K562 (cell line): ENCODE data around the gene MLC1. TPM values are rescaled to one million over a fixed set of nuclear protein-coding genes. Genes with fewer than 3 reads are reported as not detected.

Experiments used
- ATAC-seq: fragments of 200-7000 bp; cut with Tn5 transposase; 3 replicates; pipeline ENCODE4 v1.9.1; 2020; ENCODE audit warnings: moderate library complexity
- BruUV-seq: library from RNA; stranded (reverse); fragments of 400-500 nt; replicated peaks from 2 replicates; lab custom pipeline; 2021; lab: Mats Ljungman, UMichigan
- CTCF ChIA-PET: fragments of 300-600 bp; formaldehyde crosslinking; extraction: SDS; loops from one replicate; lab custom pipeline; 2021; ENCODE audit warnings: low intra/inter-chr PET ratio; lab: Yijun Ruan, JAX
- POLR2A ChIA-PET: fragments of 300-600, 350-650 bp; sonication (Branson Sonifier 250); formaldehyde crosslinking; extraction: SDS; loops from one replicate; lab custom pipeline; 2021; ENCODE audit warnings: antibody characterized with exemption, inconsistent platforms; lab: Yijun Ruan, JAX
- DNase-seq, 4 experiments: peaks; one replicate each; pipeline versions ENCODE4 v3.0.0 to v3.0.0-alpha.2; 2011 to 2018; ENCODE audit warnings: low spot score in 3 of 4, mixed read lengths in 3 of 4; ENCODE audit errors: extremely low read depth in 1 of 4
- FAIRE-seq: peaks from 2 replicates; lab custom pipeline; 2011; peaks lifted over from hg19 to GRCh38; lab: Jason Lieb, UNC
- H2AFZ ChIP-seq: 2 replicates; pipeline ENCODE4 v1.6.0; 2011; ENCODE audit warnings: low read depth, low read length, control low read depth, inconsistent platforms
- H3K27ac ChIP-seq: fragments of 200-600 bp; 3 replicates; pipeline ENCODE4 v1.8.0; 2011; ENCODE audit warnings: low read depth, mild to moderate bottlenecking, control low read depth, inconsistent platforms, low read length, moderate library complexity, mixed read lengths; ENCODE audit errors: extremely low read depth
- H3K27me3 ChIP-seq, 2 experiments: fragments of 300-600 bp in 1 of 2; 2 replicates in 1 of 2; 3 replicates in 1 of 2; pipeline versions ENCODE4 v1.6.0 to v1.8.0; 2011; ENCODE audit warnings: inconsistent platforms in 2 of 2, low read length in 2 of 2, mild to moderate bottlenecking in 1 of 2, mixed read lengths in 1 of 2, moderate library complexity in 1 of 2; ENCODE audit not compliant: control insufficient read depth in 2 of 2, insufficient read depth in 2 of 2
- H3K36me3 ChIP-seq: fragments of 300-600 bp; 3 replicates; pipeline ENCODE4 v1.8.0; 2011; ENCODE audit warnings: mild to moderate bottlenecking, low read length, inconsistent platforms; ENCODE audit not compliant: control insufficient read depth, insufficient read depth
- H3K4me1 ChIP-seq, 2 experiments: fragments of 200-600 bp in 1 of 2; replicated peaks in 1 of 2; 2 replicates in 1 of 2; 3 replicates in 1 of 2; pipeline versions ENCODE4 v1.5.1 to v1.8.0; 2011; ENCODE audit warnings: inconsistent platforms in 2 of 2, low read length in 2 of 2, mild to moderate bottlenecking in 1 of 2, mixed read lengths in 1 of 2, moderate library complexity in 1 of 2; ENCODE audit not compliant: control insufficient read depth in 2 of 2, insufficient read depth in 2 of 2
- H3K4me2 ChIP-seq: 2 replicates; pipeline ENCODE4 v1.6.1; 2011; ENCODE audit warnings: low read length, control low read depth, inconsistent platforms, mixed read lengths; ENCODE audit not compliant: insufficient read depth
- H3K4me3 ChIP-seq: fragments of 200-600 bp; sonication (generic), shearing (Covaris generic); 2 replicates; pipeline ENCODE4 v1.5.1; 2016; ENCODE audit warnings: control low read depth, inconsistent platforms
- H3K79me2 ChIP-seq: fragments of 200-600 bp; 3 replicates; pipeline ENCODE4 v1.8.0; 2011; ENCODE audit warnings: low read length, inconsistent platforms; ENCODE audit not compliant: control insufficient read depth, insufficient read depth
- H3K9ac ChIP-seq, 2 experiments: 2 replicates each; pipeline versions ENCODE4 v1.6.0 to v1.6.1; 2011; ENCODE audit warnings: low read depth in 2 of 2, low read length in 2 of 2, control low read depth in 1 of 2, inconsistent platforms in 1 of 2, mild to moderate bottlenecking in 1 of 2, mixed read lengths in 1 of 2; ENCODE audit not compliant: insufficient read depth in 1 of 2
- H3K9me1 ChIP-seq: one replicate; pipeline ENCODE4 v1.6.0; 2011; ENCODE audit warnings: inconsistent platforms, mild to moderate bottlenecking, low read length, moderate library complexity; ENCODE audit not compliant: control insufficient read depth, insufficient read depth
- H3K9me3 ChIP-seq: replicated peaks from 2 replicates; pipeline ENCODE4 v1.5.1; 2011; ENCODE audit warnings: low read depth, low read length, inconsistent platforms; ENCODE audit not compliant: control insufficient read depth, insufficient read depth
- H4K20me1 ChIP-seq: replicated peaks from 2 replicates; pipeline ENCODE4 v1.6.1; 2011; ENCODE audit warnings: low read length, inconsistent platforms, mixed read lengths; ENCODE audit not compliant: control insufficient read depth, insufficient read depth
- ARID4B ChIP-seq: sonication (generic); formaldehyde crosslinking; IDR thresholded peaks from 2 replicates; pipeline ENCODE4 v1.8.0; 2022; ENCODE audit warnings: mild to moderate bottlenecking, missing genetic modification reagents
- HDAC1 ChIP-seq, 2 experiments: fragments of 450-650 bp; IDR thresholded peaks; 2 replicates each; pipeline ENCODE4 v1.6.1; 2016 to 2017; ENCODE audit warnings: inconsistent platforms in 1 of 2, mild to moderate bottlenecking in 1 of 2, moderate library complexity in 1 of 2
- HDGF ChIP-seq: fragments of 450-650 bp; IDR thresholded peaks from 2 replicates; pipeline ENCODE4 v1.6.1; 2016
- MAFG ChIP-seq: fragments of 450-650 bp; conservative IDR thresholded peaks from 2 replicates; pipeline ENCODE4 v1.6.1; 2016; ENCODE audit warnings: missing genetic modification characterization, missing compliant biosample characterization
- RBM17 ChIP-seq: fragments of 200-400 bp; formaldehyde crosslinking; IDR thresholded peaks from 2 replicates; pipeline ENCODE4 v1.6.1; 2017; ENCODE audit warnings: low read depth, mild to moderate bottlenecking, low read length, borderline replicate concordance
- TAF7 ChIP-seq: fragments of 450-650 bp; IDR thresholded peaks from 2 replicates; pipeline ENCODE4 v1.6.1; 2016; ENCODE audit warnings: missing genetic modification characterization, missing compliant biosample characterization
- THAP12 ChIP-seq: fragments of 250-450 bp; sonication (Bioruptor Pico); IDR thresholded peaks from 2 replicates; pipeline ENCODE4 v1.9.0; 2021; ENCODE audit warnings: mild to moderate bottlenecking, inconsistent platforms
- ZNF253 ChIP-seq: fragments of 250-450 bp; sonication (Bioruptor Pico); conservative IDR thresholded peaks from 2 replicates; pipeline ENCODE4 v1.6.1; 2021; ENCODE audit warnings: mild to moderate bottlenecking
- WGBS: fragments of 100-300 bp; shearing (Covaris generic); methylation state at CpG from one replicate; pipeline ENCODE4 v1.1.6; 2016; ENCODE audit warnings: low coverage, mixed read lengths; ENCODE audit not compliant: insufficient coverage; ENCODE audit errors: missing lambda C conversion rate; 5-methylcytosine and 5-hydroxymethylcytosine counted together
- in situ Hi-C: fragments of 300-500 bp; cut with MboI; formaldehyde crosslinking; loops from 4 replicates; pipeline ENCODE4 v1.15.0; 2018; ENCODE audit warnings: inconsistent platforms, mixed read lengths
- intact Hi-C: fragments of 100-400 bp; cut with micrococcal nuclease; formaldehyde crosslinking; loops from 2 replicates; pipeline ENCODE4 v1.14.2; 2022
- polyA plus RNA-seq, 8 experiments: library from polyadenylated mRNA; depleted of rRNA in 4 of 8; stranded (reverse) in 5 of 8; unstranded in 3 of 8; fragments of >200 nt; fragmentation: Nextera tagmentation in 2 of 8; fragmentation: Illumina TruSeq in 1 of 8; extraction: Ambion mirVana in 2 of 8; extraction: Trizol in 1 of 8; gene quantifications; 2 replicates each; pipeline versions ENCODE4 v1.2.1 to v1.2.3, GENCODE V29; 2011 to 2014; ENCODE audit warnings: inconsistent platforms in 1 of 8, missing spikeins in 1 of 8
- total RNA-seq, 7 experiments: library from RNA; depleted of rRNA in 6 of 7; stranded (reverse); fragments of >200 nt in 6 of 7; fragmentation: Illumina TruSeq in 2 of 7; extraction: Trizol in 2 of 7; gene quantifications; 2 replicates each; pipeline versions ENCODE4 v1.2.1 to v1.2.3, GENCODE V29; 2011 to 2021; ENCODE audit warnings: low replicate concordance in 1 of 7
- TF ChIP-seq, protein P1 (sequence below), 3 experiments: fragments of 200-800 bp in 1 of 3; fragments of 250-450 bp in 1 of 3; fragments of 450-650 bp in 1 of 3; sonication (Bioruptor Pico) in 1 of 3; sonication (Bioruptor generic) in 1 of 3; formaldehyde crosslinking in 1 of 3; IDR thresholded peaks; 2 replicates each; pipeline versions ENCODE4 v1.6.1 to v1.8.0; 2016 to 2022; ENCODE audit warnings: mild to moderate bottlenecking in 2 of 3, missing genetic modification characterization in 2 of 3, missing compliant biosample characterization in 1 of 3, moderate library complexity in 1 of 3

The MLC1 gene
- total and polyA plus RNA-seq, 9 of the 15 experiments (the other 6 are each of a cell fraction or from before 2014, with no cell fraction given): 0.06 to 0.98 (median 0.39) TPM

- Histone ChIP-seq H3K9ac (no peak overlapping the region), H2AFZ (no peak overlapping the region), H3K27ac (no peak overlapping the region), H3K4me1 (peaks cover 0 to 29% of the 10 kb centered on the region in 2 experiments; a peak in 4 of 5 replicates), H3K9me3 (no peaks in the 10 kb centered on the region), H4K20me1 (no peaks in the 10 kb centered on the region), H3K27me3 (peaks cover 0 to 11% of the 10 kb centered on the region in 2 experiments; a peak in 2 of 5 replicates), H3K9me1 (no peaks in the 10 kb centered on the region), H3K4me3 (no peak overlapping the region), H3K79me2 (no peaks in the 10 kb centered on the region), H3K4me2 (no peak overlapping the region), H3K36me3 (no peaks in the 10 kb centered on the region)
- 33% methylated on average over 3 of the region's 14 CpGs for WGBS
- in situ Hi-C loops (no loop called here), intact Hi-C loops (no loop called here)
- no peak for FAIRE-seq
- POLR2A ChIA-PET: no interaction called here
- ATAC-seq: no peak
- CTCF ChIA-PET: no interaction called here
- BruUV-seq: no TSS peak
- no peak for DNase-seq
- TF ChIP-seq HDGF: no peak
- TF ChIP-seq HDAC1 (IDR thresholded peaks at IDR 0.05): no peak
- no peak for TF ChIP-seq RBM17
- no peak for TF ChIP-seq MAFG (tag)
- TF ChIP-seq ZNF253 (CRISPR knock-in tag): no peak
- TF ChIP-seq TAF7 (tag): no peak
- TF ChIP-seq, protein P1, sequence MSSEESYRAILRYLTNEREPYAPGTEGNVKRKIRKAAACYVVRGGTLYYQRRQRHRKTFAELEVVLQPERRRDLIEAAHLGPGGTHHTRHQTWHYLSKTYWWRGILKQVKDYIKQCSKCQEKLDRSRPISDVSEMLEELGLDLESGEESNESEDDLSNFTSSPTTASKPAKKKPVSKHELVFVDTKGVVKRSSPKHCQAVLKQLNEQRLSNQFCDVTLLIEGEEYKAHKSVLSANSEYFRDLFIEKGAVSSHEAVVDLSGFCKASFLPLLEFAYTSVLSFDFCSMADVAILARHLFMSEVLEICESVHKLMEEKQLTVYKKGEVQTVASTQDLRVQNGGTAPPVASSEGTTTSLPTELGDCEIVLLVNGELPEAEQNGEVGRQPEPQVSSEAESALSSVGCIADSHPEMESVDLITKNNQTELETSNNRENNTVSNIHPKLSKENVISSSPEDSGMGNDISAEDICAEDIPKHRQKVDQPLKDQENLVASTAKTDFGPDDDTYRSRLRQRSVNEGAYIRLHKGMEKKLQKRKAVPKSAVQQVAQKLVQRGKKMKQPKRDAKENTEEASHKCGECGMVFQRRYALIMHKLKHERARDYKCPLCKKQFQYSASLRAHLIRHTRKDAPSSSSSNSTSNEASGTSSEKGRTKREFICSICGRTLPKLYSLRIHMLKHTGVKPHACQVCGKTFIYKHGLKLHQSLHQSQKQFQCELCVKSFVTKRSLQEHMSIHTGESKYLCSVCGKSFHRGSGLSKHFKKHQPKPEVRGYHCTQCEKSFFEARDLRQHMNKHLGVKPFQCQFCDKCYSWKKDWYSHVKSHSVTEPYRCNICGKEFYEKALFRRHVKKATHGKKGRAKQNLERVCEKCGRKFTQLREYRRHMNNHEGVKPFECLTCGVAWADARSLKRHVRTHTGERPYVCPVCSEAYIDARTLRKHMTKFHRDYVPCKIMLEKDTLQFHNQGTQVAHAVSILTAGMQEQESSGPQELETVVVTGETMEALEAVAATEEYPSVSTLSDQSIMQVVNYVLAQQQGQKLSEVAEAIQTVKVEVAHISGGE (CRISPR knock-in tag; IDR thresholded peaks at IDR 0.05): no peak
- TF ChIP-seq ARID4B (CRISPR knock-in tag): no peak
- TF ChIP-seq THAP12: no peak
These were observed 27.8 kb downstream of the MLC1 start for GRCh38 chr22:50057278-50058060.
